ENCODE results near the gene GDF15.

The GDF15 gene

GRCh38 chr19:18424122-18424889, 38.3 kb downstream of the GDF15 start:
- peaks cover 45% of the 10 kb centered on the region for H3K4me1 ChIP-seq (ENCODE audit: control insufficient read depth, insufficient read depth, low read length)
- no peak overlapping the region for H3K4me3 ChIP-seq (ENCODE audit: low read length)
- H3K9ac ChIP-seq (ENCODE audit: low read depth, low read length) = no peak overlapping the region
- no peaks in the 10 kb centered on the region for H3K36me3 ChIP-seq (ENCODE audit: insufficient read depth, low read length)
- no peaks in the 10 kb centered on the region for H3K27me3 ChIP-seq (ENCODE audit: control insufficient read depth, insufficient read depth, low read length)
- no peaks in the 10 kb centered on the region for H3K9me3 ChIP-seq (replicated peaks; ENCODE audit: low read length)
- H3K4me2 ChIP-seq (ENCODE audit: low read length) = no peak overlapping the region

GRCh38 chr19:18424890-18425514, 39.0 kb downstream of the GDF15 start:
- Histone ChIP-seq H3K36me3 (ENCODE audit: insufficient read depth, low read length) (no peaks in the 10 kb centered on the region), H3K4me1 (ENCODE audit: control insufficient read depth, insufficient read depth, low read length) (peaks cover 50% of the 10 kb centered on the region), H3K9me3 (replicated peaks; ENCODE audit: low read length) (no peaks in the 10 kb centered on the region), H3K4me3 (ENCODE audit: low read length) (no peak overlapping the region), H3K27me3 (ENCODE audit: control insufficient read depth, insufficient read depth, low read length) (no peaks in the 10 kb centered on the region), H3K4me2 (ENCODE audit: low read length) (no peak overlapping the region), H3K9ac (ENCODE audit: low read depth, low read length) (no peak overlapping the region)

- H3K4me2 ChIP-seq (ENCODE audit: low read length) = peak overlapping the region; percentile 74
- H3K4me1 ChIP-seq (ENCODE audit: control insufficient read depth, insufficient read depth, low read length) = peaks cover 44% of the 10 kb centered on the region
- H3K9me3 ChIP-seq (replicated peaks; ENCODE audit: low read length) = no peaks in the 10 kb centered on the region
- H3K4me3 ChIP-seq (ENCODE audit: low read length) = no peak overlapping the region
- H3K36me3 ChIP-seq (ENCODE audit: insufficient read depth, low read length) = peaks cover 4% of the 10 kb centered on the region
- peak overlapping the region; percentile 30 for H3K9ac ChIP-seq (ENCODE audit: low read depth, low read length)
- no peaks in the 10 kb centered on the region for H3K27me3 ChIP-seq (ENCODE audit: control insufficient read depth, insufficient read depth, low read length)
These were observed 39.8 kb downstream of the GDF15 start for GRCh38 chr19:18425515-18426415.

GRCh38 chr19:18426416-18426767, 40.4 kb downstream of the GDF15 start:
- Histone ChIP-seq H3K9me3 (replicated peaks; ENCODE audit: low read length) (no peaks in the 10 kb centered on the region), H3K4me3 (ENCODE audit: low read length) (no peak overlapping the region), H3K27me3 (ENCODE audit: control insufficient read depth, insufficient read depth, low read length) (no peaks in the 10 kb centered on the region), H3K9ac (ENCODE audit: low read depth, low read length) (peak overlapping the region; percentile 29), H3K4me1 (ENCODE audit: control insufficient read depth, insufficient read depth, low read length) (peaks cover 37% of the 10 kb centered on the region), H3K4me2 (ENCODE audit: low read length) (peak overlapping the region; percentile 74), H3K36me3 (ENCODE audit: insufficient read depth, low read length) (peaks cover 7% of the 10 kb centered on the region)

GRCh38 chr19:18427080-18427742, 41.3 kb downstream of the GDF15 start:
- H3K27me3 ChIP-seq (ENCODE audit: control insufficient read depth, insufficient read depth, low read length) = no peaks in the 10 kb centered on the region
- H3K4me1 ChIP-seq (ENCODE audit: control insufficient read depth, insufficient read depth, low read length) = peaks cover 34% of the 10 kb centered on the region

GRCh38 chr19:18427743-18428113, 41.8 kb downstream of the GDF15 start:
- Histone ChIP-seq H3K4me3 (ENCODE audit: low read length) (no peak overlapping the region), H3K9me3 (replicated peaks; ENCODE audit: low read length) (no peaks in the 10 kb centered on the region), H3K4me1 (ENCODE audit: control insufficient read depth, insufficient read depth, low read length) (peaks cover 34% of the 10 kb centered on the region), H3K9ac (ENCODE audit: low read depth, low read length) (no peak overlapping the region), H3K36me3 (ENCODE audit: insufficient read depth, low read length) (peaks cover 9% of the 10 kb centered on the region), H3K4me2 (ENCODE audit: low read length) (no peak overlapping the region), H3K27me3 (ENCODE audit: control insufficient read depth, insufficient read depth, low read length) (no peaks in the 10 kb centered on the region)

More at GRCh38 chr19:18427080-18427742, 41.3 kb downstream of the GDF15 start:
- no peak overlapping the region for H3K4me3 ChIP-seq (ENCODE audit: low read length)
- peaks cover 7% of the 10 kb centered on the region for H3K36me3 ChIP-seq (ENCODE audit: insufficient read depth, low read length)
- no peaks in the 10 kb centered on the region for H3K9me3 ChIP-seq (replicated peaks; ENCODE audit: low read length)
- H3K4me2 ChIP-seq (ENCODE audit: low read length) = no peak overlapping the region
- H3K9ac ChIP-seq (ENCODE audit: low read depth, low read length) = no peak overlapping the region

- no peaks in the 10 kb centered on the region for H3K9me3 ChIP-seq (replicated peaks; ENCODE audit: low read length)
- no peaks in the 10 kb centered on the region for H3K27me3 ChIP-seq (ENCODE audit: control insufficient read depth, insufficient read depth, low read length)
- peaks cover 38% of the 10 kb centered on the region for H3K4me1 ChIP-seq (ENCODE audit: control insufficient read depth, insufficient read depth, low read length)
- no peak overlapping the region for H3K9ac ChIP-seq (ENCODE audit: low read depth, low read length)
- peaks cover 10% of the 10 kb centered on the region for H3K36me3 ChIP-seq (ENCODE audit: insufficient read depth, low read length)
- H3K4me3 ChIP-seq (ENCODE audit: low read length) = no peak overlapping the region
- no peak overlapping the region for H3K4me2 ChIP-seq (ENCODE audit: low read length)
These were observed 42.3 kb downstream of the GDF15 start for GRCh38 chr19:18428173-18428786.

GRCh38 chr19:18428787-18429674, 43.1 kb downstream of the GDF15 start:
- H3K9ac ChIP-seq (ENCODE audit: low read depth, low read length) = peak overlapping the region; percentile 61
- peak overlapping the region; percentile 69 for H3K4me3 ChIP-seq (ENCODE audit: low read length)
- peaks cover 10% of the 10 kb centered on the region for H3K36me3 ChIP-seq (ENCODE audit: insufficient read depth, low read length)
- H3K4me1 ChIP-seq (ENCODE audit: control insufficient read depth, insufficient read depth, low read length) = peaks cover 40% of the 10 kb centered on the region
- no peaks in the 10 kb centered on the region for H3K27me3 ChIP-seq (ENCODE audit: control insufficient read depth, insufficient read depth, low read length)
- H3K9me3 ChIP-seq (replicated peaks; ENCODE audit: low read length) = no peaks in the 10 kb centered on the region
- peak overlapping the region; percentile 81 for H3K4me2 ChIP-seq (ENCODE audit: low read length)

- peak overlapping the region; percentile 69 for H3K4me3 ChIP-seq (ENCODE audit: low read length)
- H3K4me1 ChIP-seq (ENCODE audit: control insufficient read depth, insufficient read depth, low read length) = peaks cover 40% of the 10 kb centered on the region
- H3K27me3 ChIP-seq (ENCODE audit: control insufficient read depth, insufficient read depth, low read length) = no peaks in the 10 kb centered on the region
- peak overlapping the region; percentile 61 for H3K9ac ChIP-seq (ENCODE audit: low read depth, low read length)
- peak overlapping the region; percentile 81 for H3K4me2 ChIP-seq (ENCODE audit: low read length)
- H3K9me3 ChIP-seq (replicated peaks; ENCODE audit: low read length) = no peaks in the 10 kb centered on the region
- peaks cover 10% of the 10 kb centered on the region for H3K36me3 ChIP-seq (ENCODE audit: insufficient read depth, low read length)
These were observed 43.9 kb downstream of the GDF15 start for GRCh38 chr19:18429717-18430416.
